ENCODE data around the gene STPG4. TPM values are rescaled to one million over a fixed set of nuclear protein-coding genes. Genes with fewer than 3 reads are reported as not detected.

Gene STPG4
- total and polyA plus RNA-seq, 2 of the 8 experiments (the other 6 are each of a cell fraction or from before 2014, with no cell fraction given) = 0.28 TPM; not detected in 1

DNA sequence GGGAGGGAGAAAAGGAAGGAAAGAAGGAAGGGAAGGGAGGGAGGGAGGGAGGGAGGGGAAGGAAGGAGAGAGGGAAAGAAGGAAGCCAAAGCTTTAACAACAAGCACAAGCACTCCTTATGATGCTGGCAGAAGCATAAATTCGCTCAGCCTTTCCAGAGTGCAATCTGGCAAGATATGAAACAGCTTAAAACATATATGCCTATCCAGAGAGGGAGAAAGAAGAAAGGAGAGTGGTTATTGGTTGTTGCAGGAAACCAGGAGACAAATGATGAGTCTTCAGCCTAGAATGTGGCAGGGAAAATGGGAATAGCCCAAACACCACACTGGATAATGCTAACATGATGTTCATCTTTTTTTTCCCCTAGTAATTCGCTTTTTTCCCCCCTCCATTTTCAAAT, 64.0 kb downstream of the STPG4 start (continued):
- TF ChIP-seq, protein P1, sequence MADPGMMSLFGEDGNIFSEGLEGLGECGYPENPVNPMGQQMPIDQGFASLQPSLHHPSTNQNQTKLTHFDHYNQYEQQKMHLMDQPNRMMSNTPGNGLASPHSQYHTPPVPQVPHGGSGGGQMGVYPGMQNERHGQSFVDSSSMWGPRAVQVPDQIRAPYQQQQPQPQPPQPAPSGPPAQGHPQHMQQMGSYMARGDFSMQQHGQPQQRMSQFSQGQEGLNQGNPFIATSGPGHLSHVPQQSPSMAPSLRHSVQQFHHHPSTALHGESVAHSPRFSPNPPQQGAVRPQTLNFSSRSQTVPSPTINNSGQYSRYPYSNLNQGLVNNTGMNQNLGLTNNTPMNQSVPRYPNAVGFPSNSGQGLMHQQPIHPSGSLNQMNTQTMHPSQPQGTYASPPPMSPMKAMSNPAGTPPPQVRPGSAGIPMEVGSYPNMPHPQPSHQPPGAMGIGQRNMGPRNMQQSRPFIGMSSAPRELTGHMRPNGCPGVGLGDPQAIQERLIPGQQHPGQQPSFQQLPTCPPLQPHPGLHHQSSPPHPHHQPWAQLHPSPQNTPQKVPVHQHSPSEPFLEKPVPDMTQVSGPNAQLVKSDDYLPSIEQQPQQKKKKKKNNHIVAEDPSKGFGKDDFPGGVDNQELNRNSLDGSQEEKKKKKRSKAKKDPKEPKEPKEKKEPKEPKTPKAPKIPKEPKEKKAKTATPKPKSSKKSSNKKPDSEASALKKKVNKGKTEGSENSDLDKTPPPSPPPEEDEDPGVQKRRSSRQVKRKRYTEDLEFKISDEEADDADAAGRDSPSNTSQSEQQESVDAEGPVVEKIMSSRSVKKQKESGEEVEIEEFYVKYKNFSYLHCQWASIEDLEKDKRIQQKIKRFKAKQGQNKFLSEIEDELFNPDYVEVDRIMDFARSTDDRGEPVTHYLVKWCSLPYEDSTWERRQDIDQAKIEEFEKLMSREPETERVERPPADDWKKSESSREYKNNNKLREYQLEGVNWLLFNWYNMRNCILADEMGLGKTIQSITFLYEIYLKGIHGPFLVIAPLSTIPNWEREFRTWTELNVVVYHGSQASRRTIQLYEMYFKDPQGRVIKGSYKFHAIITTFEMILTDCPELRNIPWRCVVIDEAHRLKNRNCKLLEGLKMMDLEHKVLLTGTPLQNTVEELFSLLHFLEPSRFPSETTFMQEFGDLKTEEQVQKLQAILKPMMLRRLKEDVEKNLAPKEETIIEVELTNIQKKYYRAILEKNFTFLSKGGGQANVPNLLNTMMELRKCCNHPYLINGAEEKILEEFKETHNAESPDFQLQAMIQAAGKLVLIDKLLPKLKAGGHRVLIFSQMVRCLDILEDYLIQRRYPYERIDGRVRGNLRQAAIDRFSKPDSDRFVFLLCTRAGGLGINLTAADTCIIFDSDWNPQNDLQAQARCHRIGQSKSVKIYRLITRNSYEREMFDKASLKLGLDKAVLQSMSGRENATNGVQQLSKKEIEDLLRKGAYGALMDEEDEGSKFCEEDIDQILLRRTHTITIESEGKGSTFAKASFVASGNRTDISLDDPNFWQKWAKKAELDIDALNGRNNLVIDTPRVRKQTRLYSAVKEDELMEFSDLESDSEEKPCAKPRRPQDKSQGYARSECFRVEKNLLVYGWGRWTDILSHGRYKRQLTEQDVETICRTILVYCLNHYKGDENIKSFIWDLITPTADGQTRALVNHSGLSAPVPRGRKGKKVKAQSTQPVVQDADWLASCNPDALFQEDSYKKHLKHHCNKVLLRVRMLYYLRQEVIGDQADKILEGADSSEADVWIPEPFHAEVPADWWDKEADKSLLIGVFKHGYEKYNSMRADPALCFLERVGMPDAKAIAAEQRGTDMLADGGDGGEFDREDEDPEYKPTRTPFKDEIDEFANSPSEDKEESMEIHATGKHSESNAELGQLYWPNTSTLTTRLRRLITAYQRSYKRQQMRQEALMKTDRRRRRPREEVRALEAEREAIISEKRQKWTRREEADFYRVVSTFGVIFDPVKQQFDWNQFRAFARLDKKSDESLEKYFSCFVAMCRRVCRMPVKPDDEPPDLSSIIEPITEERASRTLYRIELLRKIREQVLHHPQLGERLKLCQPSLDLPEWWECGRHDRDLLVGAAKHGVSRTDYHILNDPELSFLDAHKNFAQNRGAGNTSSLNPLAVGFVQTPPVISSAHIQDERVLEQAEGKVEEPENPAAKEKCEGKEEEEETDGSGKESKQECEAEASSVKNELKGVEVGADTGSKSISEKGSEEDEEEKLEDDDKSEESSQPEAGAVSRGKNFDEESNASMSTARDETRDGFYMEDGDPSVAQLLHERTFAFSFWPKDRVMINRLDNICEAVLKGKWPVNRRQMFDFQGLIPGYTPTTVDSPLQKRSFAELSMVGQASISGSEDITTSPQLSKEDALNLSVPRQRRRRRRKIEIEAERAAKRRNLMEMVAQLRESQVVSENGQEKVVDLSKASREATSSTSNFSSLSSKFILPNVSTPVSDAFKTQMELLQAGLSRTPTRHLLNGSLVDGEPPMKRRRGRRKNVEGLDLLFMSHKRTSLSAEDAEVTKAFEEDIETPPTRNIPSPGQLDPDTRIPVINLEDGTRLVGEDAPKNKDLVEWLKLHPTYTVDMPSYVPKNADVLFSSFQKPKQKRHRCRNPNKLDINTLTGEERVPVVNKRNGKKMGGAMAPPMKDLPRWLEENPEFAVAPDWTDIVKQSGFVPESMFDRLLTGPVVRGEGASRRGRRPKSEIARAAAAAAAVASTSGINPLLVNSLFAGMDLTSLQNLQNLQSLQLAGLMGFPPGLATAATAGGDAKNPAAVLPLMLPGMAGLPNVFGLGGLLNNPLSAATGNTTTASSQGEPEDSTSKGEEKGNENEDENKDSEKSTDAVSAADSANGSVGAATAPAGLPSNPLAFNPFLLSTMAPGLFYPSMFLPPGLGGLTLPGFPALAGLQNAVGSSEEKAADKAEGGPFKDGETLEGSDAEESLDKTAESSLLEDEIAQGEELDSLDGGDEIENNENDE (IDR thresholded peaks at IDR 0.05; ENCODE audit: insufficient replicate concordance, low read length) = no peak
- no peak for TF ChIP-seq POLR2AphosphoS5 (IDR thresholded peaks at IDR 0.05; ENCODE audit: low read depth, low read length)
- TF ChIP-seq TCF12 (IDR thresholded peaks at IDR 0.05; ENCODE audit: low read depth, low read length) = no peak
- TF ChIP-seq RAD21 (IDR thresholded peaks at IDR 0.05 in 1 of 2, conservative IDR thresholded peaks at IDR 0.05 in 1 of 2; ENCODE audit: low read depth in 2 of 2, low read length in 2 of 2) = no peak
- TF ChIP-seq, protein P2, sequence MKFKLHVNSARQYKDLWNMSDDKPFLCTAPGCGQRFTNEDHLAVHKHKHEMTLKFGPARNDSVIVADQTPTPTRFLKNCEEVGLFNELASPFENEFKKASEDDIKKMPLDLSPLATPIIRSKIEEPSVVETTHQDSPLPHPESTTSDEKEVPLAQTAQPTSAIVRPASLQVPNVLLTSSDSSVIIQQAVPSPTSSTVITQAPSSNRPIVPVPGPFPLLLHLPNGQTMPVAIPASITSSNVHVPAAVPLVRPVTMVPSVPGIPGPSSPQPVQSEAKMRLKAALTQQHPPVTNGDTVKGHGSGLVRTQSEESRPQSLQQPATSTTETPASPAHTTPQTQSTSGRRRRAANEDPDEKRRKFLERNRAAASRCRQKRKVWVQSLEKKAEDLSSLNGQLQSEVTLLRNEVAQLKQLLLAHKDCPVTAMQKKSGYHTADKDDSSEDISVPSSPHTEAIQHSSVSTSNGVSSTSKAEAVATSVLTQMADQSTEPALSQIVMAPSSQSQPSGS (IDR thresholded peaks at IDR 0.05; ENCODE audit: low read length) = no peak
- TF ChIP-seq KDM4A (IDR thresholded peaks at IDR 0.05; ENCODE audit: low read depth, low read length, severe bottlenecking) = no peak
- no peak for TF ChIP-seq TBP (IDR thresholded peaks at IDR 0.05; ENCODE audit: low read depth, low read length)
- TF ChIP-seq ASH2L (IDR thresholded peaks at IDR 0.05; ENCODE audit: low read length) = no peak

Measured in H1 (cell line).